ENCODE measurements around the gene SYCE1.
"Not testable (repeated sequence)": the region's sequence is repeated elsewhere in the genome, so short reads cannot be mapped to it uniquely, and the experiment has no call there.

The SYCE1 gene

GRCh38 chr10:133555521-133555920, 9.9 kb downstream of the SYCE1 start:
- DNase-seq: no peak

GRCh38 chr10:133554600-133554999, 10.8 kb downstream of the SYCE1 start:
- DNase-seq: no peak

DNA sequence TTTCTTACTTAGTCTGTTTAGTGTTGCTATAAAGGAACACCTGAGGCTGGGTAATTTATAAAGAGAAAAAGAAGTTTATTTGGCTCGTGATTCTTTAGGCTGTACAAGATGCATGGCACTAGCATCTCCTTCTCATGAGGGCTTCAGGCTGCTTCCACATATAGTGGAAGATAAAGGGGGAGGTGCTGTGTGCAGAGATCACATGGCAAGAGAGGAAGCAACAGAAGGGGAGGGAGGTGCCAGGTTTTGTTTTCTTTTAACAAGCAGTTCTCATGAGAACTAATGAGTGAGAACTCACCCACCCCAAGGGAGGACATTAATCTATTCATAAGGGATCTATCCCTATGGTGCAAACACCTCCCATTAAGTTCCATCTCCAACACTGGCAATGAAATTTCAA, 20.9 kb downstream of the SYCE1 start:
- no peak for DNase-seq

DNA sequence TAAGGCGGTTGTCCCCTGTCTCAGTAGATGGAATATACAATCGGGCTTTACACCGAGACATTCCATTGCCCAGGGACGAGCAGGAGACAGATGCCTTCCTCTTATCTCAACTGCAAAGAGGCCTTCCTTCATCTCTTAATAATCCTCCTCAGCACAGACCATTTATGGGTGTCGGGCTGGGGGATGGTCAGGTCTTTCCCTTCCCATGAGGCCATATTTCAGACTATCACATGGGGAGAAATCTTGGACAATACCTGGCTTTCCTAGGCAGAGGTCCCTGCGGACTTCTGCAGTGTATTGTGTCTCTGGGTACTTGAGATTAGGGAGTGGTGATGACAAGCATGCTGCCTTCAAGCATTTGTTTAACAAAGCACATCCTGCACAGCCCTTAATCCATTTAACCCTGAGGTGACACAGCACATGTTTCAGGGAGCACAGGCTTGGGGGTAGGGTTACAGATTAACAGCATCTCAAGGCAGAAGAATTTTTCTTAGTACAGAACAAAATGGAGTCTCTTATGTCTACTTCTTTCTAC, 23.9 kb downstream of the SYCE1 start:
- not testable (repeated sequence) for DNase-seq

DNA sequence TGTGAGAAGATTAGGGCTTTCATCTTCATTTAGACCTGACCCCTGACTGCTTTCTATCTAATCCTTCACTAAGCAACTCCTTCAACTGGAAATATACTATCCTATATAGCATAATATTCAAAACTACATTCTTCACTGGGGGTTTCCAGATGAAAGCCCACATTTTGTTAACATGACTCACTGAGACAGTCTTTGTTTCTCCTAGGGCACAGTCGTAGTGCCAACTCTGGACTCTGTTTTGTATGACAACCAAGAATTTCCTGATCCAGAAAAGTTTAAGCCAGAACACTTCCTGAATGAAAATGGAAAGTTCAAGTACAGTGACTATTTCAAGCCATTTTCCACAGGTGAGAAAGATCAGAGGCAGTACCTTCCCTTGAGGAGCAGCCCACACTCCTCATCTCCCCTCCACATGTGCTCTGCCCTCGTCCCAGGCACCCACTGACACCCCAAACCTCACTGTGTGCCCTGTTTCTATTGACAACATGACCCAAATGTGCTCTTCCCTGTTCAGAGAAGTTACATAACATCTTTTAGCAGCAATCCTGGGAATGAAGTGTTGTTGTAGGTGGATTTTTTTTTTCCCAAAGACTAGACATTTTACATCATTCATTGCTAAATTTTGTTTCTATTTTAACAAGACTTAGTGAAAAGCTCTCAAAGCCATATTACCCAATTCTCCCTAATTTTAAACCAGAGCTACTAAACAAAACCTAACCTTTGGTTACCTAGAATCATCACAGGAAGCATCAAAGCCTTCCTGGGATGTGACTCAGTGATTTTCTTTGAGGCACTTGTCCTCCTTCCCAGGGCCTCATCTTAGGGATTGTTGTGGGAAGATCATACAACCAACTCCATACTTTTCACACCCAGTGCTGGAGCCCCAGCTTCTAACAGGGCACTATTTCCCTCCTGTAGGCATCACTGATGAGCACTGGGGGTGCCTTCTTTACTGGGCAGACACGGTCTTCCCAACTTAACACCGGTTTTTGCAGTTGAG, 27.5 kb downstream of the SYCE1 start:
- DNase-seq: no peak

GRCh38 chr10:133536198-133536597, 29.2 kb downstream of the SYCE1 start:
- DNase-seq: no peak

DNA sequence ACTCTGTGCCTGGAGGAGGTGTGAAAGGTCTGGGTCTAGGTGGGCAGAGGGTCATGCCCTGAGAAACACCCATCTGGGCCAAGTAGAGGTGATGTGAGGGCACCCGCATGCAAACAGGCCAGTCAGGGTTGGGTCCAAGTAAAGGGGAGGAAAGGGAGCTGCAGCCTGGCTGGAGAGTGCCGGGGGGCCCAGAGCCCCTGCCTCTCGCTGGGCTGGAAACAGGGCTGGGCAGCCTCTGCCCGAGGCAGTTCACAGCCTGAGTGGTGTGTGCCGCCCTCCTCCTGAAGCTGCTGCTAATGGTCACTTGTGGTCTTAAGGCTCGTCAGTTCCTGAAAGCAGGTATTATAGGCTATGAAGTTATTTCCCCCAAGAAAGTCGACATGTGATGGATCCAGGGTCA, 31.0 kb downstream of the SYCE1 start:
- no peak for DNase-seq

- no peak for DNase-seq
Observed at GRCh38 chr10:133532871-133533270, 32.5 kb downstream of the SYCE1 start.

DNA sequence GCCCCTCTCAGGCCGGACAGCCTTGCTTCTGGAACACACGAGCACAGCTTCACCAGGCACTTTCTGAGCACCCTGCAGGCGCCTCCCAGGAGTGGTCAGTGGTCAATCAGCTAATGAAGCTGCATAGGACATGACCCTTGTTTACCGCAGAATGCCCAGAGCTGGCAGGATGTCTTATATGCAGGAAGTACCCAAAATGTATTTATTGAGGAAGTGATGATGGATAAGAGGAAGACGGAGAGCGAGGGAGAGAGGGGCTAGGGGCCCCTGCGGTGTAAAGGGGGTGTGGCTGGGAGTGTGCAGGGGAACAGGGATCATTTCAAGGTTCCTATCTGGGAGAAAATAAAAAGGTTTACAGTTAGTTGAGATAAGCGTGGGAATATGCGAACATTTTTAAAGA, 34.9 kb downstream of the SYCE1 start:
- no peak for DNase-seq

GRCh38 chr10:133529576-133529946, 35.8 kb downstream of the SYCE1 start:
- no peak for DNase-seq

DNA sequence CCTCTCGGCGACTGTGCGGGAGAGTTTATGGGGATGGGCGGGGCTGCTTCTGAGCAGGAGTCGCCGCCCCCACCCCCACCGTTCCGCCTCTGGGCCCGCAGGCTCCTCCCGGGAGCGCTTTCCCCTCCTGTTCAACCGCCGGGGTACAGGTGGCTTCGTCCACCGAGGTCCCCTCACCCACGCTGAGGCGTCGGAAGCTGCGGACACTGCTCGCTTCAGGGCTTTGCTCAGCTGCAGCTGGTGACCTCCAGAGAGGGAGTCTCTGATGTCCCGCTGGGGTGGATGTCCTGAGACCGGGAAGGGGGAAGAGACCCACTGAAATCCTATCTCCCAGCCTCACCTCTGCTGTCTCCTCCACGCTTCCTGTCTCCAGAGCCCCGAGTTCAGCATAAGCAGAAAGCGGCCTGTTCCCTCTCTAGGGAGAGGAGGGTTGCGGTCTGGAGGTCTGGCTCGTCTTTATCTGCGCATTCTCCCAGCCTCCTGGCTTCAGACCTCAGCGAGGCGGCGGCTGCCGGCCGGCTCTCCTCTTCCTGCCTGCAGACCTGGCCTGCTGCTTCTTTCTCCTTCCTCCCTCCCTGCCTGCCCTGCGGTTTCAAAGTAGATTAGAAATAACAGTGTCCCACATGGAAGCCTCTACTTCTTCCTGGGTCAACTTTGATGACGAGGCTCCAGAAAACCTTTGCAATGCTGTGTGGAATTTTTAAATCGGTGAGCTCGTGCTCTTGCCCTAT, 36.4 kb downstream of the SYCE1 start:
- no peak for DNase-seq

GRCh38 chr10:133528296-133528844, 37.0 kb downstream of the SYCE1 start:
- DNase-seq: no peak

GRCh38 chr10:133527771-133528271, 37.6 kb downstream of the SYCE1 start:
- no peak for DNase-seq

DNA sequence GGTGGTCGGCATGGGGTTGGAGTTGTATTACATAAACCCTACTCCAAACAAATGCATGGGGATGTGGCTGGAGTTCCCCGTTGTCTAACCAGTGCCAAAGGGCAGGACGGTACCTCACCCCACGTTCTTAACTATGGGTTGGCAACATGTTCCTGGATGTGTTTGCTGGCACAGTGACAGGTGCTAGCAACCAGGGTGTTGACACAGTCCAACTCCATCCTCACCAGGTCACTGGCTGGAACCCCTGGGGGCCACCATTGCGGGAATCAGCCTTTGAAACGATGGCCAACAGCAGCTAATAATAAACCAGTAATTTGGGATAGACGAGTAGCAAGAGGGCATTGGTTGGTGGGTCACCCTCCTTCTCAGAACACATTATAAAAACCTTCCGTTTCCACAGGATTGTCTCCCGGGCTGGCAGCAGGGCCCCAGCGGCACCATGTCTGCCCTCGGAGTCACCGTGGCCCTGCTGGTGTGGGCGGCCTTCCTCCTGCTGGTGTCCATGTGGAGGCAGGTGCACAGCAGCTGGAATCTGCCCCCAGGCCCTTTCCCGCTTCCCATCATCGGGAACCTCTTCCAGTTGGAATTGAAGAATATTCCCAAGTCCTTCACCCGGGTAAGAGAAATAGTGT, 38.3 kb downstream of the SYCE1 start, which contains the start of gene CYP2E1:
Gene CYP2E1 (plus strand): TSS at position 407 of the 632 bp plus-strand sequence. CDS start 33 bp downstream, at position 440.
- DNase-seq: no peak

- DNase-seq: no peak
Observed at GRCh38 chr10:133525444-133525843, 39.9 kb downstream of the SYCE1 start.

GRCh38 chr10:133523631-133524203, 41.7 kb downstream of the SYCE1 start:
- DNase-seq: no peak

DNA sequence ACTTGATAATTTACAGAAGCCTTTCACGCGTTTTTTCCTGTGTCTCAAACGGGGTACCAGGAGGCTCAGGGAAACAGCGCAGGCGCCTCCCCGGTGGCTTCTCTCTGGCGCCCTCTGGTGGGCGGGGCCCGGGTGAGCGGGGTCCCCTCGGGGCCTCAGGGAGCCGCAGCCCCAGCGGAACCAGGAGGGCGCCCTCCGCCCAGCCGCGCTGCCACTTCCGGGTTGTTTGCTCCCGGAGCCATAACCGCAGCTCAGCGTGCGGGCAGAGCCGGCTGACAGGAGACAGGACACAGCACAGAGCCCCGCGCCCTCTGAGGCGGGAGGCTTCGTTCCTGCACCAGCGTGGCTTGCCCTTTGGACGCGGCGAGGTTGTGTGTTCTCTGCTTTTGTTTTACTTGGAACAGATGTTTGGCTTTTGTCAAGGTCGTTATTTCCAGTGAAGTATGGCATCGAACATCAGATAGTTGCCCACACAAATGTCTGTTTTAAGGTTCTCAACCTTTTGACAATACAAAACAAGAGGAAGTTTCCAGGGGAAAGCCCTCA, 45.1 kb downstream of the SYCE1 start:
- peak; percentile 27 for DNase-seq

DNA sequence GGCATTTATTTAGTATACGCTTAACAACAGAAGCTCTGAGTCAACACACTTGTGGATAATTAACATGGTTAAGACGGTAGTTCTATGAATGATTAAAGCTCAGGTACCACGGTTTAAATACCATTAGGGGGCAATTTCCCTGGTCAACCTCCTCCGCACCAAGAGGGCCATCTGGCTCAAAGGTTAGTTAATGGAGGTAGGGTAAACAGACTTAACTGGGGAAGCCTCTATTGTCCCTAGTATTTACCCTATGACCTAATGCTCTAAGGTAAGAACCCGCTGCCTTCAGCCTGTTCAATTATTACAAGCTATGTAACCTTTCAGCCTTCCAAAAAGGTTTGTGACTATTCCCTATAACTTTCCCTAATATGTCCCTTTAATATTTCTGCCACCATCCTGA, 46.9 kb downstream of the SYCE1 start:
- not testable (repeated sequence) for DNase-seq

- no peak for DNase-seq
Observed at GRCh38 chr10:133516057-133516456, 49.3 kb downstream of the SYCE1 start.

DNA sequence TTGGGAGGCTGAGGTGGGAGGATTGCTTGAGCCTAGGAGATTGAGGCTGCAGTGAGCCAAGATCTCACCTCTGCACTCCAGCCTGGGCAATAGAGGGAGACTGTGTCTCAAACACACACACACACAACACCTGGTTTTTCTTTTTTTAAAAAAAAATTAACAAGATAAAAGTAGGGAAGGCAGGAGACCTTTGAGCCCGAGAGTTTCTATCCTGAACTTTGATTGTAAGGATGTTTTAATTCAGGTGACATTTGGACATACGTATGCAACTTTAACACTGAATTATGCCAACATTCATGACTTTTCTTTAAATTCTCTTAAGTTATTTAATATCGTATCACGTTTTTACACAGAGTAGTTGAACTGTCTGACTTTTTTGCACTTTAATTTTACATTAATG, 49.9 kb downstream of the SYCE1 start:
- no peak for DNase-seq

- no peak for DNase-seq
Observed at GRCh38 chr10:133511907-133512528, 53.4 kb downstream of the SYCE1 start.
